HepG2 (cell line): ENCODE results near the gene KRT71.

Experiments used
- MEF2D ChIP-seq: sonication (generic); formaldehyde crosslinking; IDR thresholded peaks from 2 replicates; pipeline ENCODE4 v1.5.1; 2020; ENCODE audit warnings: mild to moderate bottlenecking, missing genetic modification reagents
- POLR2A ChIP-seq, 2 experiments: IDR thresholded peaks; 2 replicates each; pipeline ENCODE4 v1.6.1; 2011; ENCODE audit warnings: low read depth in 2 of 2, low read length in 2 of 2, mild to moderate bottlenecking in 1 of 2, moderate library complexity in 1 of 2; ENCODE audit not compliant: insufficient read depth in 1 of 2
- POLR2AphosphoS5 ChIP-seq: IDR thresholded peaks from 2 replicates; pipeline ENCODE4 v1.6.1; 2012; ENCODE audit warnings: low read depth, low read length
- SRSF1 ChIP-seq: fragments of 200-400 bp; formaldehyde crosslinking; optimal IDR thresholded peaks from 2 replicates; pipeline ENCODE3; 2017; ENCODE audit warnings: mild to moderate bottlenecking, low read depth, low read length, moderate library complexity
- UBTF ChIP-seq: sonication (generic); formaldehyde crosslinking; IDR thresholded peaks from 2 replicates; pipeline ENCODE4 v1.4.0; 2020; ENCODE audit warnings: mild to moderate bottlenecking, missing genetic modification reagents
- YEATS2 ChIP-seq: sonication (generic); formaldehyde crosslinking; IDR thresholded peaks from 2 replicates; pipeline ENCODE4 v1.4.0; 2020; ENCODE audit warnings: missing genetic modification reagents, borderline replicate concordance
- YY1 ChIP-seq: IDR thresholded peaks from 2 replicates; pipeline ENCODE4 v1.6.1; 2011; ENCODE audit warnings: low read length, low read depth, moderate library complexity, mild to moderate bottlenecking; ENCODE audit not compliant: insufficient read depth, insufficient replicate concordance
- ZNF24 ChIP-seq: fragments of 450-650 bp; IDR thresholded peaks from 2 replicates; pipeline ENCODE4 v1.6.1; 2017; ENCODE audit warnings: antibody characterized with exemption, mild to moderate bottlenecking
- ZNF773 ChIP-seq: sonication (generic); formaldehyde crosslinking; IDR thresholded peaks from 2 replicates; pipeline ENCODE4 v1.4.0; 2020; ENCODE audit warnings: missing genetic modification reagents, borderline replicate concordance
- TF ChIP-seq, protein P1 (sequence below): sonication (generic); formaldehyde crosslinking; IDR thresholded peaks from 2 replicates; pipeline ENCODE4 v1.5.0; 2020; ENCODE audit warnings: mild to moderate bottlenecking, missing genetic modification reagents, moderate library complexity
- TF ChIP-seq, protein P2 (sequence below): sonication (generic); formaldehyde crosslinking; conservative IDR thresholded peaks from 2 replicates; pipeline ENCODE4 v1.8.1; 2023; ENCODE audit warnings: missing genetic modification reagents

DNA sequence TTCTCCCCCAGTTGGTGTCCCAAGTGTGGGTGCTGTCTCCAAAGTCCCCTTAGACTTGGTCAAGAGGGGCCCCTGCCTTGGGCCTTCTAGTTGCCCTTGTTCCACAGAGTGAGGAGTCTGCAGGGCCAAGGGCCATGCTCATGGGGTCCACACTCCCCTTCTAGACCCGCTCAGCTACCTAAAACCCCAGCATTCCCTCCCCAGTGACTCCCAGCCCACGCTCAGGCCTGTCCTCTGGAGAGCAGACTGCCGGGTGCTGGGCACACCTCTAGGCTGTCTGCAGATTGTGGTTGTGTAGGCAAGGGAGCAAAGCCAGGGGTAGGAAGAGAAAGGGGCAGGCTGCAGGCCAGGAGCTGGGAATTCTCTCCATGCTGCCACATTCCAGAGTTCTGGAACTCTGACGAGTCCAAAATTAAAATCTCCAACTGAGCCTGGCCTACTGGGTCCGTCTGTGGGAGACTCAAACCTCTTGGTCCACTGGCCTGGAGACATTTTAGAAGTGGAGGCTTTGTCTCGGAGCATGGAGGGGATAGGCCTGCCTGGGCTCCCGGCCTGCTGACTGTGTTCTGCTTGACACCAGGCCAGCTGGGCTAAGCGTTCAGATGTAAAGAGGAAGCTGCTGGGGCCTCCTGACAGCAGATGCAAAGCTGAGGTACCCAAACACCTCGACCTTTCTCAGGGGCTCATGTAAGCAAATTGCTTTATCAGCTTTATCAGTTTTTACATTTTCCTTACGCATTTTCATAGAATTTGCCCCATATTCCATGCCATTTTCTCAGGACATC lies 19.1 kb downstream of the KRT71 start:
- TF ChIP-seq POLR2A (IDR thresholded peaks at IDR 0.05; ENCODE audit: insufficient read depth in 1 of 2, low read depth in 2 of 2, low read length in 2 of 2) (no peak), YY1 (no peak), ZNF773 (CRISPR knock-in tag) (no peak), YEATS2 (CRISPR knock-in tag) (no peak), ZNF24 (no peak), SRSF1 (no peak), MEF2D (CRISPR knock-in tag) (no peak), UBTF (CRISPR knock-in tag) (no peak), POLR2AphosphoS5 (no peak)
- TF ChIP-seq, protein P1, sequence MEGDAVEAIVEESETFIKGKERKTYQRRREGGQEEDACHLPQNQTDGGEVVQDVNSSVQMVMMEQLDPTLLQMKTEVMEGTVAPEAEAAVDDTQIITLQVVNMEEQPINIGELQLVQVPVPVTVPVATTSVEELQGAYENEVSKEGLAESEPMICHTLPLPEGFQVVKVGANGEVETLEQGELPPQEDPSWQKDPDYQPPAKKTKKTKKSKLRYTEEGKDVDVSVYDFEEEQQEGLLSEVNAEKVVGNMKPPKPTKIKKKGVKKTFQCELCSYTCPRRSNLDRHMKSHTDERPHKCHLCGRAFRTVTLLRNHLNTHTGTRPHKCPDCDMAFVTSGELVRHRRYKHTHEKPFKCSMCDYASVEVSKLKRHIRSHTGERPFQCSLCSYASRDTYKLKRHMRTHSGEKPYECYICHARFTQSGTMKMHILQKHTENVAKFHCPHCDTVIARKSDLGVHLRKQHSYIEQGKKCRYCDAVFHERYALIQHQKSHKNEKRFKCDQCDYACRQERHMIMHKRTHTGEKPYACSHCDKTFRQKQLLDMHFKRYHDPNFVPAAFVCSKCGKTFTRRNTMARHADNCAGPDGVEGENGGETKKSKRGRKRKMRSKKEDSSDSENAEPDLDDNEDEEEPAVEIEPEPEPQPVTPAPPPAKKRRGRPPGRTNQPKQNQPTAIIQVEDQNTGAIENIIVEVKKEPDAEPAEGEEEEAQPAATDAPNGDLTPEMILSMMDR (CRISPR knock-in tag), result no peak
- TF ChIP-seq, protein P2, sequence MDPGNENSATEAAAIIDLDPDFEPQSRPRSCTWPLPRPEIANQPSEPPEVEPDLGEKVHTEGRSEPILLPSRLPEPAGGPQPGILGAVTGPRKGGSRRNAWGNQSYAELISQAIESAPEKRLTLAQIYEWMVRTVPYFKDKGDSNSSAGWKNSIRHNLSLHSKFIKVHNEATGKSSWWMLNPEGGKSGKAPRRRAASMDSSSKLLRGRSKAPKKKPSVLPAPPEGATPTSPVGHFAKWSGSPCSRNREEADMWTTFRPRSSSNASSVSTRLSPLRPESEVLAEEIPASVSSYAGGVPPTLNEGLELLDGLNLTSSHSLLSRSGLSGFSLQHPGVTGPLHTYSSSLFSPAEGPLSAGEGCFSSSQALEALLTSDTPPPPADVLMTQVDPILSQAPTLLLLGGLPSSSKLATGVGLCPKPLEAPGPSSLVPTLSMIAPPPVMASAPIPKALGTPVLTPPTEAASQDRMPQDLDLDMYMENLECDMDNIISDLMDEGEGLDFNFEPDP (CRISPR knock-in tag), result no peak
